Esophagus squamous epithelium (tissue), 4 donors: ENCODE measurements around the gene CFAP299.
"Not testable (repeated sequence)": the region's sequence is repeated elsewhere in the genome, so short reads cannot be mapped to it uniquely, and the experiment has no call there.

Source experiments
- POLR2A ChIP-seq, 4 donors: fragments of 450-650 bp; IDR thresholded peaks; one replicate each; pipeline ENCODE4 v1.6.1; 2017; ENCODE audit warnings: antibody characterized with exemption in 4 of 4, mild to moderate bottlenecking in 4 of 4, moderate library complexity in 3 of 4
- TF ChIP-seq, protein P1 (sequence below), 6 experiments: fragments of 450-650 bp in 4 of 6; fragments of 200-600 bp in 2 of 6; sonication (generic) in 2 of 6; IDR thresholded peaks; one replicate each; pipeline ENCODE4 v1.5.1; 2016 to 2019; ENCODE audit warnings: antibody characterized with exemption in 6 of 6, mild to moderate bottlenecking in 4 of 6, moderate library complexity in 4 of 6

DNA sequence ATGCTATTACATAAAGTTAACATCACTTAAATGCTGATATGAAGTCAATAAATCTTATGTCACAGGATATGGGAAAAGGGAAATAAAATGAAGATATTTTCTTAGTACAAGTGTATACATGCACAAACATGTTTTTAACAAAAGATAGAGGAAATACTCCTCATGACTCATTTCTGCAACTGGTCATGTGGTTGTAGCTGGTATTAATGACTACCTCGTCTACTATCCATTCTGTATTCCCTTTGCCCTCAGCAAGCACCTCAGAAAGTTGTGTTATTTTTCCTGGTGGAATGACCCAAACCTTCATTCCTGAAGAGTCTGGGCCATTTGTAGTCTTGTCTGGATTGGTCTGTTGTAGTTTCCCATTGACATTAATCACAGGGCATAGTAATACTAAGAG is 458.1 kb downstream of the CFAP299 start:
- TF ChIP-seq, protein P1, sequence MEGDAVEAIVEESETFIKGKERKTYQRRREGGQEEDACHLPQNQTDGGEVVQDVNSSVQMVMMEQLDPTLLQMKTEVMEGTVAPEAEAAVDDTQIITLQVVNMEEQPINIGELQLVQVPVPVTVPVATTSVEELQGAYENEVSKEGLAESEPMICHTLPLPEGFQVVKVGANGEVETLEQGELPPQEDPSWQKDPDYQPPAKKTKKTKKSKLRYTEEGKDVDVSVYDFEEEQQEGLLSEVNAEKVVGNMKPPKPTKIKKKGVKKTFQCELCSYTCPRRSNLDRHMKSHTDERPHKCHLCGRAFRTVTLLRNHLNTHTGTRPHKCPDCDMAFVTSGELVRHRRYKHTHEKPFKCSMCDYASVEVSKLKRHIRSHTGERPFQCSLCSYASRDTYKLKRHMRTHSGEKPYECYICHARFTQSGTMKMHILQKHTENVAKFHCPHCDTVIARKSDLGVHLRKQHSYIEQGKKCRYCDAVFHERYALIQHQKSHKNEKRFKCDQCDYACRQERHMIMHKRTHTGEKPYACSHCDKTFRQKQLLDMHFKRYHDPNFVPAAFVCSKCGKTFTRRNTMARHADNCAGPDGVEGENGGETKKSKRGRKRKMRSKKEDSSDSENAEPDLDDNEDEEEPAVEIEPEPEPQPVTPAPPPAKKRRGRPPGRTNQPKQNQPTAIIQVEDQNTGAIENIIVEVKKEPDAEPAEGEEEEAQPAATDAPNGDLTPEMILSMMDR (IDR thresholded peaks at IDR 0.05) = not testable (repeated sequence)
- not testable (repeated sequence) for TF ChIP-seq POLR2A (IDR thresholded peaks at IDR 0.05)
